ENCODE measurements around the gene GAS2.

GRCh38 chr11:22703040-22703439 is 36.6 kb downstream of the GAS2 start:
- TF ChIP-seq POLR2A (IDR thresholded peaks at IDR 0.05), result no peak
- no peak for TF ChIP-seq CTCF (IDR thresholded peaks at IDR 0.05)

Data from right lobe of liver (tissue), 4 donors.